Esophagus muscularis mucosa (tissue), 4 donors: ENCODE data around the gene RPRD1A. TPM values are rescaled to one million over a fixed set of nuclear protein-coding genes. Genes with fewer than 3 reads are reported as not detected.

Experiments
- DNase-seq: peaks from one replicate; pipeline ENCODE4 v3.0.0-alpha.2; 2017; ENCODE audit errors: extremely low spot score
- H3K27ac ChIP-seq, 4 donors: fragments of 200-600 bp; sonication (generic); replicated peaks in 1 of 4; 1 replicate in 3 of 4; 2 replicates in 1 of 4; pipeline ENCODE4 v1.5.1; 2016 to 2019; ENCODE audit warnings: mild to moderate bottlenecking in 1 of 4
- H3K27me3 ChIP-seq, 4 donors: fragments of 200-600 bp; sonication (generic); one replicate each; pipeline versions ENCODE4 v1.5.1 to v1.6.0; 2016 to 2019
- H3K36me3 ChIP-seq, 4 donors: fragments of 200-600 bp; sonication (generic); one replicate each; pipeline ENCODE4 v1.5.1; 2016 to 2019
- H3K4me1 ChIP-seq, 4 donors: fragments of 200-600 bp; sonication (generic); one replicate each; pipeline ENCODE4 v1.5.1; 2016 to 2019
- H3K4me3 ChIP-seq, 4 donors: fragments of 200-600 bp; sonication (generic); 1 replicate in 2 of 4; 2 replicates in 2 of 4; pipeline ENCODE4 v1.5.1; 2016 to 2019; ENCODE audit warnings: mild to moderate bottlenecking in 4 of 4, moderate library complexity in 1 of 4
- H3K9me3 ChIP-seq, 4 donors: fragments of 200-600 bp; sonication (generic); 1 replicate in 3 of 4; 2 replicates in 1 of 4; pipeline ENCODE4 v1.5.1; 2016 to 2019
- EP300 ChIP-seq: sonication (generic); formaldehyde crosslinking; IDR thresholded peaks from one replicate; pipeline ENCODE4 v1.6.1; 2017; ENCODE audit warnings: antibody characterized with exemption
- POLR2A ChIP-seq: fragments of 450-650 bp; IDR thresholded peaks from one replicate; pipeline ENCODE4 v1.6.1; 2017; ENCODE audit warnings: antibody characterized with exemption, moderate library complexity, mild to moderate bottlenecking, low read depth
- POLR2AphosphoS5 ChIP-seq, 2 donors: sonication (generic); formaldehyde crosslinking; IDR thresholded peaks; one replicate each; pipeline ENCODE4 v1.6.1; 2017; ENCODE audit warnings: antibody characterized with exemption in 2 of 2
- WGBS: methylation state at CpG from one replicate; pipeline ENCODE4 v1.1.5; 2018; 5-methylcytosine and 5-hydroxymethylcytosine counted together
- intact Hi-C: fragments of 100-400 bp; cut with DNase I; formaldehyde crosslinking; loops from one replicate; pipeline ENCODE4 v1.15.1; 2023
- total RNA-seq, 4 donors: library from RNA; depleted of rRNA; stranded (reverse); fragments of >200 nt; gene quantifications; one replicate each; pipeline versions ENCODE4 v1.1.0 to v1.2.1, GENCODE V29; 2016
- TF ChIP-seq, protein P1 (sequence below), 3 experiments: fragments of 200-600 bp in 2 of 3; fragments of 450-650 bp in 1 of 3; sonication (generic) in 2 of 3; IDR thresholded peaks; one replicate each; pipeline ENCODE4 v1.5.1; 2017 to 2019; ENCODE audit warnings: antibody characterized with exemption in 3 of 3, mild to moderate bottlenecking in 2 of 3, moderate library complexity in 1 of 3

The RPRD1A gene
- total RNA-seq, 4 donors from 2014 or later, result 62.9 to 86.8 (median 77.2) TPM

DNA sequence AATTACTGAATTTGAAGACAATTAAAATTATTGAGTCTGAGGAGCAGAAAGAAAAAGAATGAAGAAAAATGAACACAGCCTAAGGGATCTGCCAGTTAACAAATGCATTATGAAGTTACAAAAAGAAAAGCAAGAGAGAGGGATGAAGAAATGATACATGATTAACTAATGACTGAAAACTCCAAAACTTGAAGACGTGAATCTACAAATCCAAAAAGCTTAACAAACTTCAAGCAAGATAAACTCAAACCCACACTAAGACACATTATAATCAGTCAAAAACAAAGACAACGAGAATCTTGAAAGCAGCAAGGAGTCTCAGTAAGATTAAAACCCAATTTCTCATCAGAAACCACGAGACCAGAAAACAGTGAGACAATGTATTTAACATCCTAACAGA, 15.6 kb downstream of the RPRD1A start:
- H3K27me3 ChIP-seq, result no peaks in the 10 kb centered on the region
- no peak overlapping the region for H3K4me3 ChIP-seq
- DNase-seq, result no peak
- WGBS, result 95% methylated on average over 3 of the region's 3 CpGs
- H3K27ac ChIP-seq, result no peak overlapping the region
- intact Hi-C loops, result no loop called here
- peaks cover 0 to 3% (median 0%) of the 10 kb centered on the region in 4 donors for H3K4me1 ChIP-seq
- no peaks in the 10 kb centered on the region for H3K36me3 ChIP-seq
- peaks cover 0 to 11% (median 4%) of the 10 kb centered on the region in 4 donors for H3K9me3 ChIP-seq
- TF ChIP-seq POLR2A (no peak), POLR2AphosphoS5 (IDR thresholded peaks at IDR 0.05) (no peak)
- TF ChIP-seq, protein P1, sequence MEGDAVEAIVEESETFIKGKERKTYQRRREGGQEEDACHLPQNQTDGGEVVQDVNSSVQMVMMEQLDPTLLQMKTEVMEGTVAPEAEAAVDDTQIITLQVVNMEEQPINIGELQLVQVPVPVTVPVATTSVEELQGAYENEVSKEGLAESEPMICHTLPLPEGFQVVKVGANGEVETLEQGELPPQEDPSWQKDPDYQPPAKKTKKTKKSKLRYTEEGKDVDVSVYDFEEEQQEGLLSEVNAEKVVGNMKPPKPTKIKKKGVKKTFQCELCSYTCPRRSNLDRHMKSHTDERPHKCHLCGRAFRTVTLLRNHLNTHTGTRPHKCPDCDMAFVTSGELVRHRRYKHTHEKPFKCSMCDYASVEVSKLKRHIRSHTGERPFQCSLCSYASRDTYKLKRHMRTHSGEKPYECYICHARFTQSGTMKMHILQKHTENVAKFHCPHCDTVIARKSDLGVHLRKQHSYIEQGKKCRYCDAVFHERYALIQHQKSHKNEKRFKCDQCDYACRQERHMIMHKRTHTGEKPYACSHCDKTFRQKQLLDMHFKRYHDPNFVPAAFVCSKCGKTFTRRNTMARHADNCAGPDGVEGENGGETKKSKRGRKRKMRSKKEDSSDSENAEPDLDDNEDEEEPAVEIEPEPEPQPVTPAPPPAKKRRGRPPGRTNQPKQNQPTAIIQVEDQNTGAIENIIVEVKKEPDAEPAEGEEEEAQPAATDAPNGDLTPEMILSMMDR (IDR thresholded peaks at IDR 0.05), result no peak

- Histone ChIP-seq H3K36me3 (no peaks in the 10 kb centered on the region), H3K27ac (no peak overlapping the region), H3K9me3 (peaks cover 0 to 11% (median 4%) of the 10 kb centered on the region in 4 donors), H3K4me1 (peaks cover 0 to 3% (median 2%) of the 10 kb centered on the region in 4 donors), H3K4me3 (no peak overlapping the region), H3K27me3 (no peaks in the 10 kb centered on the region)
- no peak for TF ChIP-seq POLR2AphosphoS5 (IDR thresholded peaks at IDR 0.05)
- no peak for TF ChIP-seq EP300
- TF ChIP-seq POLR2A, result no peak
- TF ChIP-seq, protein P1 (IDR thresholded peaks at IDR 0.05), result no peak
- DNase-seq, result no peak
- intact Hi-C loops, result no loop called here
Observed at GRCh38 chr18:36050479-36050878, 16.9 kb downstream of the RPRD1A start.

GRCh38 chr18:36047521-36047920, 19.8 kb downstream of the RPRD1A start:
- intact Hi-C loops, result no loop called here
- H3K9me3 ChIP-seq, result peaks cover 0 to 11% (median 4%) of the 10 kb centered on the region in 4 donors
- H3K4me3 ChIP-seq, result no peak overlapping the region
- no peak overlapping the region for H3K27ac ChIP-seq
- TF ChIP-seq EP300, result no peak
- TF ChIP-seq POLR2AphosphoS5 (IDR thresholded peaks at IDR 0.05), result no peak
- no peak for TF ChIP-seq POLR2A
- H3K4me1 ChIP-seq, result peaks cover 3 to 16% (median 12%) of the 10 kb centered on the region in 4 donors
- no peak for DNase-seq
- no peaks in the 10 kb centered on the region for H3K27me3 ChIP-seq
- no peaks in the 10 kb centered on the region for H3K36me3 ChIP-seq

DNA sequence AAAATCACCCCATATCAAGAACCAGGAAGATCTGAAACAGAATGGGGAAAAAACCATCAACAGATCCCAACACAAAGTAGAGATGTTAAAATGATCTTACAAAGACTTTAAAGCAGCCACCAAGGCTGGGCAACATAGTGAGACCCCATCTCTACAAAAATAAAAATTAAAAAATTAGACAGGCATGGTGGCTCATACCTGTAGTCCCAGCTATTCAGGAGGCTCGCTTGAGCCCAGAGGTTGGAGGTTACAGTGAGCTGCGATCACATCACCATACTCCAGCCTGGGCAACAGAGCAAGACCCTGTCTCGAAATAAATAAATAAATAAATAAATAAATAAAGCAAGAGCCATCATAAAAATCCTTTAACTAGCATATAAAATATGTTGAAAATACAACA, 20.5 kb downstream of the RPRD1A start:
- 94% methylated on average over 3 of the region's 3 CpGs for WGBS

DNA sequence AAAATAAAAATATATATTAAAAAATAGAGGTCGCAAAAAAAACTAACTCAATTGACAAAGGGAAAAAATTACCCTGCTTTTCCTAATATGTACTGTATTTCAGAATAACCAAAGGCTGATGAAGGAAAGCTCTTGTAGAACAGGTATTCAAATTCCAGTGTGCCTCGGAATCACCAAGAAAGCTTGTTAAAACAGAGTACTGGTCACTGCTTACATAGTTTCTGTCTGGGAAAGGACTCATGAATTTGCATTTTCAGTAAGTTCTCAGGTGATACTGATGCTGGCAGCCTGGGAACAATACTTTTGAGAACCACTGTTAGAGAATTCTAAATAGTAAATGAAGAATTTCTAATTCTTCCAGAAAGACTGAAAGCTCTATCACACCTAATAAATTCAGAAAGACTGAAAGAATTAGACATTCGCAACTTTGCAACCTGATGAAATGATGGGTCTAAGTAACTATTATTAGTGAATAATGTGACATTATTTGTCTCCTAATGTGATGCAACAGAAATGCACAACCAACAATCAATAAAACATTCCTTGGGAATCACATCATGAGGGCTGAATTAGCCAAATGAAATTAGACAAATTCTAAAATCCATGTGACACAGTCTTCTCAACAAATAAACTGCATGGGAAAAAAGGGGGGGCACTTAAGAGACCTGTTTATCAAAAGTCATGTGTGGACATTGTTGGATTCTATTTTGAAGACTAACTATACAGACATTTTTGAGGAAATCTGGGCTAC, 21.9 kb downstream of the RPRD1A start:
- Histone ChIP-seq H3K27ac (no peak overlapping the region), H3K36me3 (no peaks in the 10 kb centered on the region), H3K27me3 (no peaks in the 10 kb centered on the region), H3K4me1 (peaks cover 9 to 24% (median 16%) of the 10 kb centered on the region in 4 donors), H3K9me3 (peaks cover 0 to 7% (median 0%) of the 10 kb centered on the region in 4 donors), H3K4me3 (no peak overlapping the region)
- TF ChIP-seq EP300 (no peak), POLR2A (no peak), POLR2AphosphoS5 (IDR thresholded peaks at IDR 0.05) (no peak)
- TF ChIP-seq, protein P1 (IDR thresholded peaks at IDR 0.05), result no peak
- WGBS, result 76% methylated on average over 3 of the region's 3 CpGs
- intact Hi-C loops, result no loop called here
- no peak for DNase-seq

More for the DNA sequence above, 20.5 kb downstream of the RPRD1A start:
- Histone ChIP-seq H3K27me3 (no peaks in the 10 kb centered on the region), H3K36me3 (no peaks in the 10 kb centered on the region), H3K4me1 (peaks cover 6 to 18% (median 15%) of the 10 kb centered on the region in 4 donors), H3K4me3 (no peak overlapping the region), H3K27ac (no peak overlapping the region), H3K9me3 (peaks cover 0 to 7% (median 3%) of the 10 kb centered on the region in 4 donors)
- DNase-seq, result no peak
- TF ChIP-seq POLR2AphosphoS5 (IDR thresholded peaks at IDR 0.05), result no peak
- no peak for TF ChIP-seq EP300
- TF ChIP-seq POLR2A, result no peak
- TF ChIP-seq, protein P1 (IDR thresholded peaks at IDR 0.05), result no peak
- intact Hi-C loops, result no loop called here
